Erythroblast (primary cell): ENCODE results near the gene MGLL.
"Not testable (repeated sequence)": the region's sequence is repeated elsewhere in the genome, so short reads cannot be mapped to it uniquely, and the experiment has no call there.

Source experiments
- GATA1 ChIP-seq: IDR thresholded peaks from 2 replicates; pipeline ENCODE4 v1.6.1; 2011; ENCODE audit warnings: low read depth, mild to moderate bottlenecking, control low read depth, low read length, moderate library complexity
- POLR2A ChIP-seq: IDR thresholded peaks from 2 replicates; pipeline ENCODE4 v1.6.1; 2011; ENCODE audit warnings: mild to moderate bottlenecking, low read length

DNA sequence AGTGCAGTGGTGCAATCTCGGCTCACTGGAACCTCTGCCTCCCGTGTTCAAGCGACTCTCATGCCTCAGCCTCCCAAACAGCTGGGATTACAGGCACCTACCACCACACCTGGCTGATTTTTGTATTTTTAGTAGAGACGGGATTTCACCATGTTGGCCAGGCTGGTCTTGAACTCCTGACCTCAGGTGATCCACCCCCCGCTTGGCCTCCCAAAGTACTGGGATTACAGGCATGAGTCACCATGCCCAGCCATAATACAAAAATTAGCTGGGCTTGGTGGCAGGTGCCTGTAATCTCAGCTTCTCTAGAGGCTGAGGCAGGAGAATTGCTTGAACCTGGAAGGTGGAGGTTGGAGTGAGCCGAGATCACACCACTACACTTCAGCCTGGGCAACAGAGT is 167.3 kb downstream of the MGLL start:
- TF ChIP-seq POLR2A, GATA1: not testable (repeated sequence)
